HG03066 (cell line): ENCODE measurements around the gene C1QTNF6.
A peak's percentile ranks its signal among the peaks of the same experiment; 100 is the strongest.

Experiments used
- ATAC-seq: cut with Tn5 transposase; IDR thresholded peaks from one replicate; pipeline ENCODE4 v1.9.1; 2021; ENCODE audit warnings: low read depth; ENCODE audit not compliant: unreplicated experiment

C1QTNF6 gene

GRCh38 chr22:37164505-37164887 lies 23.6 kb downstream of the C1QTNF6 start:
- ATAC-seq, result no peak

- ATAC-seq, result peak; percentile 36
These were observed 24.2 kb downstream of the C1QTNF6 start for GRCh38 chr22:37163575-37164504.

GRCh38 chr22:37163096-37163489 lies 25.0 kb downstream of the C1QTNF6 start:
- ATAC-seq, result no peak

DNA sequence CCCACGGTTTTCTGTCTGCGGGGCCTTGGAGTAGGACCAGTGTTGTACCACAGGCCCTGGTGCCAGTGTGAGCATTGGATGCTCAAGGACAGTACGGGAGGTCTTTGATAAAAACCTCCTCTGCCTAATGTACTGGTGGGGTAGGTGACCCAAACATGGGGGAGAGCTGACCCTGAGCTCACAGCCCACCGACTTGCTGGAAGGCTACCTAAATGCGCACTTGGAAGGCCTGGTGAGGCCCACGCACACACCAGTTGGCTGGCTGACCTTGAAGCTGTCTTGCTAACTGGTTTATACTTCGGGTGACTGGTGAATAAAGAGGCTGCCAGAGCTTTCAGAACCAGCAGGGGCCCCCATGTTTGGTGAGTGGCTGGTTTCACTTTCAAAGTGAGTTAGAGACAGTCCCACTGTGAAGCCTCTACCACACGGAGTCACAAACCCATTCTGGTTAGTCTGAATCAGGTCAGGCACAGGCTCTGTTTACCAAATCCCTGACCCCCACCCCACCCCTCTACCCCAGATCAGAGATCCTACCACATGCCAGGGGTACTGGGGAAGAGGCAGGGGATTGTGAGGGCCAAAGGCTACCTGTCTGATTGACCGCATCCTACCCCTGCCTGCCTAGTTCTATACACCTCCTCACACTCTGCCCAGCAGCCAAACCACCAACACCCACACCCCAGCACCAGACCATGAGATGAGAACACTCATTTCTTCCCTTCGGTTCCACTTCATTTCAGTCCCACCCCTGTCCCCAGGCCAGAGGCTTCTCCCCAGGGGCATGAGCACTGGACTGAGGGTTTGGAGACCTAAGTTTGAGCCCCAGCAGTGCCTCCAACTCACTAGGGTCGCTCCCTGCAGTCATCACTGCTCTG lies 25.6 kb downstream of the C1QTNF6 start:
- peak; percentile 55 for ATAC-seq

GRCh38 chr22:37161443-37161842 lies 26.6 kb downstream of the C1QTNF6 start:
- no peak for ATAC-seq

GRCh38 chr22:37160027-37160426 lies 28.0 kb downstream of the C1QTNF6 start:
- no peak for ATAC-seq

- ATAC-seq, result no peak
These were observed 29.1 kb downstream of the C1QTNF6 start for GRCh38 chr22:37158963-37159290.

GRCh38 chr22:37157516-37158285 lies 30.3 kb downstream of the C1QTNF6 start:
- ATAC-seq, result no peak

GRCh38 chr22:37156686-37157435 lies 31.2 kb downstream of the C1QTNF6 start:
- ATAC-seq, result no peak

GRCh38 chr22:37155971-37156370 lies 32.1 kb downstream of the C1QTNF6 start:
- no peak for ATAC-seq

DNA sequence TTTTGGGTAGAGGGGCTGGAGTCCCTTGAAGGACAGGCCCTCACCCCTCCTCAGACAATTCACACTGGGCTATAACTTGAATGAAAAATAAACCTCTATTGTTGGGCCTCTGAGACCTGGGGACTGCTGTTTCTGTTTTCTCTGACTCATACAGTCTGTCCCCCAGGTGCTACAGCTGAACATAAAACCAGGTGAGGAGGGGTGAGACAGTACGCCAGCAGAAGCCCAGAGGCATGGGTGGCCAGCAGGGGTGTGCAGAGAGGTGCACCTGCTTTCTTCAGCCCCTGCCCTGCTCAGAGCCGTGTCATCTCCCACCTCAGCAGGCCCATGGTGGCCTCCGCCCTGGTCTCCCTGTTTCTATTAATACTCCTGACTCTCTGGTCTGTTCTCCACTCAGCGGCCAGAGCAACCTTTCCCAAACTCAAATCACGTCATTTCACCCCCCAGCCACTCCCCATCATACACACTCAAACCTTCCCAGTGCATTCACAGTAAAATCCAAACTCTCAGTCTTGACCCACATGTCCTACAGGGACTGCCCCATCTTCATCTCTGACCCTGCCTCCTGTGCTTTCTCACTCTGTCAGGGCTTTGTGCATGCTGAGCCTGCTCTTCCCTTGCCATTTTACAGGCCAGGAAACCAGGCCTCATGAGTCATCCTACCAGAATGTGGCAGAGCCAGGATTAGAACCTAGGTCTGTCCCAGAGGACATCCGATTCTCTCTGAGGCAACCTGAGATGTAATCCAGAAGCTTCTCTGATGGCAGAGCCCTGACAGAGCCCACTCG lies 32.9 kb downstream of the C1QTNF6 start:
- no peak for ATAC-seq

GRCh38 chr22:37153901-37154300 lies 34.1 kb downstream of the C1QTNF6 start:
- ATAC-seq, result no peak

- ATAC-seq, result no peak
These were observed 36.6 kb downstream of the C1QTNF6 start for GRCh38 chr22:37151401-37151800.

GRCh38 chr22:37150701-37151100 lies 37.3 kb downstream of the C1QTNF6 start:
- no peak for ATAC-seq

DNA sequence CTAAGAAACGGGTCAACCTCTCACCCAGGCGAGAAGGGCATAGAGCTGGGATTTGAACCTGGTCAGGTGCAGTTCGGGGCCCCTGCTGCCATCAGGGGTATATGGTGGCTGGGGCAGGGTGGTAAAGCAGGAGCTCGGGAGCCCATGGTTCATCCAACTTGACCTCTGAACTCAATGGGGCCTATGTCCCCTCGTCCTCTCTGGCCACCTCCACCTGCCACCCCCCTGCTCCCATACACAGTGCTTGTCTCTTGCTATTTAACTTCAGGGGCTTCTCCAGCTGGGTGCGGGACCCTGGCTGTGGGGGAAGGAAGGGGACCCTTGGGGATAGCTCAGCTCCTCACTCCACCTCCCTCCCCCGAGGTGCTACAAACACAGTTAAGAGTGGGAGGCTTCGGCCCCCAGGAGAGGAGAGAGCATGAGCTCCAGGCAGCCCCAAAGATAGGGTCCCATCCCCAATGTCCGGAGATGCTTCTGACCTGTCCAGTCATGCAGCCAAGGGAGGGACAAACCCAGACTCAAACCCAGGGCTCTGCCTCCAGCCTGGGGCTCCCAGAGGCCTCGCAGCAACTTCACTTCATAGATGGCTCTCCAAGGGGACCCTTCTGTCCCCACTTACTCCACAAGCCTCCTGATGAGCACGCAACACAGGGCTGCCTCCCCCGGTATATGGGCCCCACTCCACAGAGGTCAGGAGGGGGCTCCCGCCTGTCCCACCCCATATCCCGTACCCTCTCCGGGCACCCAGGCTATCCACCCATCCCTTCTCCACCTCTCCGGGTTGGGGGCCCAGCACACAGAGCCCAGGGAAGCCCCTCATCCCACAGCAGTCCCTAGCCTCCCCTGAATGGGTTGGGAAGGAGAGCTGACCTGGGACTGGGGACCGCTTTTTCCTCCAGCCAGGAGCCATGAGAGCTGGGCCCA lies 39.0 kb downstream of the C1QTNF6 start:
- ATAC-seq, result no peak

GRCh38 chr22:37148031-37148651 lies 39.9 kb downstream of the C1QTNF6 start:
- ATAC-seq, result no peak

DNA sequence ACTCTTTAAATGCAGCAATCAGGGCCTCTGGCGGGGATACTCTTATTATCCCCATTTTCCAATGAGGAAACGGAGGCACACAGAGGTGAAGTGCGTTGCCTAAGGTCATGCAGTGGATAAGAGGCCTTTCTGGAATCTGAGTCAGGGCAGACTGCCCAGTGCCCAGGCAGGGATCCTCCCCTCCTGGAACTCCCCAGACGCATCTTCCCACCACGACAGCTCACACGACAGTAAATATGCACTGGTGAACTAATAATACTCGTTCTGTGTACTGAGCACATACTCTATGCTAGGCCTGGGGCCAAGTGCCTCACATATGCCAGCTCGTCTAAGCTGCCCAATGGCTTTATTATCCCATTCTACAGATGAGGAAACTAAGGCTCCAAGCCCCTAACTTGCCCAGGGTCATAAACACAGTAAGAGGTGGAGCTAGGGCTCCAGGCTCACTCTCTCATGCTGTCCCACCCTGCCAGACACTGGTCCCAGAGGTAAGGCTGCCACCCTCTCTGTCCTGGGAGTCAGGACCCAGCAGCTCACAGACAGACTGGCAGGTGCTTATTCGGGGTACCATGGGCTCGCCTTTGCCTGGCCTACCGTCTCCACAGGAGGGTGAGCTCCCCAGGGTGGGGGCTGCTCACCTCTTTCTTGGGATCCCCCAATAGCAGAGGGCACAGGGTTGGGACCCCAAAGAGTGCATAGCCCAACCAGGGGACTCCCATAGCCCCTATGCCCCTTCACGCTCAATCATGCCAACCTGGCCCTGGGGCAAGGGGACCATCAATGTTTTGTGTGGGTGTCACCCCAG lies 40.7 kb downstream of the C1QTNF6 start:
- ATAC-seq, result no peak
